Subcutaneous abdominal adipose tissue (tissue), 5 donors: Measurements from ENCODE around the gene COA3.
A peak's percentile ranks its signal among the peaks of the same experiment; 100 is the strongest.

Source experiments
- H3K27ac ChIP-seq: one replicate; pipeline ENCODE4 v1.7.0; 2013; ENCODE audit warnings: low read depth, mild to moderate bottlenecking, inconsistent platforms, low read length, moderate library complexity
- H3K27me3 ChIP-seq, 5 donors: one replicate each; pipeline ENCODE4 v1.7.0; 2013; ENCODE audit warnings: low read length in 5 of 5, inconsistent platforms in 1 of 5; ENCODE audit not compliant: control insufficient read depth in 5 of 5, insufficient read depth in 4 of 5
- H3K36me3 ChIP-seq, 5 donors: one replicate each; pipeline ENCODE4 v1.7.0; 2013; ENCODE audit warnings: low read length in 5 of 5; ENCODE audit not compliant: control insufficient read depth in 5 of 5, insufficient read depth in 5 of 5
- H3K4me1 ChIP-seq, 5 donors: one replicate each; pipeline ENCODE4 v1.7.0; 2013; ENCODE audit warnings: low read length in 5 of 5, mild to moderate bottlenecking in 3 of 5, moderate library complexity in 1 of 5; ENCODE audit not compliant: control insufficient read depth in 5 of 5, insufficient read depth in 5 of 5
- H3K4me3 ChIP-seq, 5 donors: one replicate each; pipeline ENCODE4 v1.7.0; 2013; ENCODE audit warnings: low read length in 5 of 5, low read depth in 1 of 5
- H3K9ac ChIP-seq, 5 donors: one replicate each; pipeline ENCODE4 v1.7.0; 2013; ENCODE audit warnings: low read length in 5 of 5, mild to moderate bottlenecking in 4 of 5, moderate library complexity in 3 of 5
- H3K9me3 ChIP-seq, 5 donors: one replicate each; pipeline ENCODE4 v1.7.0; 2013; ENCODE audit warnings: low read length in 5 of 5; ENCODE audit not compliant: control insufficient read depth in 5 of 5
- donor health status: healthy.
- donor health status: healthy.
- donor health status: healthy.
- donor health status: healthy.
- donor health status: healthy.

Gene COA3, protein sequence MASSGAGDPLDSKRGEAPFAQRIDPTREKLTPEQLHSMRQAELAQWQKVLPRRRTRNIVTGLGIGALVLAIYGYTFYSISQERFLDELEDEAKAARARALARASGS

DNA sequence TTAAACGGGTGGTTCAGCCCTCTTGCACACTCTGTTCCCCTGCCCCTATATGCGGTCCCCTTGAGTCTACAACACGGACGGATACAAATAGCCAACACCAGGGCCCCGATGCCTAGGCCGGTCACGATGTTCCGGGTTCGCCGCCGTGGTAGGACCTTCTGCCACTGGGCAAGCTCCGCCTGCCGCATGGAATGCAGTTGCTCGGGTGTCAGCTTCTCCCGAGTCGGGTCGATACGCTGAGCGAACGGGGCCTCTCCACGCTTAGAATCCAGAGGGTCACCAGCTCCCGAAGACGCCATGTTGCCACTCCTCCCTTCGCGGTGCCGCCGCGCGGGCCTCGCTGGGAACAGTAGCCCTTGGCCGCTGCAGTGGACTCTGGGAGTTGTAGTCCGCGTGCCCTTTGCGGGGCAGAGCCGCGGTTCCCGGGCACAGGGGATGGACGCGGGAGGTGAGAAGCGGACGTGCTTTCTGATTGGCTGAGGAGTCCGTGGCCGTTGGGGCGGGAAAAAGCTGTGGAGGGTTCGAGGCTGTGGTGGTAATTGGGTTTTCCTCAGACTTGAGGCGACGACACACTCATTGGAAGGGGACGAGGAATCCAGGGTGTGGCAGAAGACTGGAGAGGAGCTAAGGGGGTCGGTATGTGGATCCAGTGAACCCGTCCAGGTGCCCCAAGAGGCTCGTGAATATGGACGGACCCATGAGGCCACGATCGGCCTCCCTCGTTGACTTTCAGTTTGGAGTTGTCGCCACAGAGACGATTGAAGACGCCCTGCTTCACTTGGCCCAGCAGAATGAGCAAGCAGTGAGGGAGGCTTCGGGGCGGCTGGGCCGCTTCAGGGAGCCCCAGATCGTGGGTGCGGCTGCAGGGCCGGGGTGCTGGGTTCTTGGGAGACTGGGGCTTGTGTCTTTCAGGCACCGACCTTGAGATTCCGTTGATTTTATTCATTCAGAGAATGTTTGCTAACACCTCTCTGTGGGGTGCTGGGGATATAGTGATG lies at the start of gene COA3, which contains the start of gene CNTD1:
COA3 (minus strand) TSS at position 322 of the 998 bp plus-strand sequence; CDS start at position 299, 23 bp downstream.
CNTD1 (plus strand) TSS at position 479 of the 998 bp plus-strand sequence; CDS start at position 686, 207 bp downstream.
- Histone ChIP-seq H3K27ac (peak within 1 kb of the TSS; percentile 74), H3K36me3 (peaks cover 0 to 12% (median 3%) of the 10 kb centered on the region in 5 donors)

DNA sequence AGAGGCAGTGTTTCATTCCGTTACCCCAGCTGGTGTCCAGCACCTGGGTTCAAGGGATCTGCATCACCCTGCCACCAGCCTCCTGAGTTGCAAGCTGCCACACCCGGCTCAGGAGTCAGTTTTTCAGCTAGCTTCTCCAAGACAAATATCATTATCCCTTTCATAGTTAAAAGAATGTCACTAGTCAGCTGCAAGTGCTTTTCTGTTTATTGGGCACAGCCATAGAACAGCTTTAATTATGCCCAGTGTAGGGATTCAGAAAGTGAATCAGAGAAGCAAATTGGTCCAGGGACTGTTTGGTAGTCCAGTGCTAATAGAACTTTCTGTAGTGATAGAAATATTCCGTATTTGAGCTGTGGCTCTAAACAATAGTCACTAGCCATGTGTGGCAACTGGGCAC lies 49.6 kb upstream of the COA3 start:
- Histone ChIP-seq H3K9ac (peak overlapping the region in 1 of 5 donors; percentile 77), H3K4me1 (peaks cover 20 to 83% (median 65%) of the 10 kb centered on the region in 5 donors), H3K9me3 (no peaks in the 10 kb centered on the region), H3K27ac (peak overlapping the region; percentile 90), H3K4me3 (no peak overlapping the region), H3K27me3 (no peaks in the 10 kb centered on the region), H3K36me3 (peaks cover 0 to 28% (median 16%) of the 10 kb centered on the region in 5 donors)

More for the DNA sequence above, at the start of gene COA3, which contains the start of gene CNTD1:
- H3K4me3 ChIP-seq = peak within 1 kb of the TSS; percentile 88 to 99 (median 98)
- peaks cover 8 to 23% (median 21%) of the 10 kb centered on the region in 5 donors for H3K4me1 ChIP-seq
- no peaks in the 10 kb centered on the region for H3K27me3 ChIP-seq
- no peaks in the 10 kb centered on the region for H3K9me3 ChIP-seq
- peak within 1 kb of the TSS; percentile 75 to 100 (median 91) for H3K9ac ChIP-seq

DNA sequence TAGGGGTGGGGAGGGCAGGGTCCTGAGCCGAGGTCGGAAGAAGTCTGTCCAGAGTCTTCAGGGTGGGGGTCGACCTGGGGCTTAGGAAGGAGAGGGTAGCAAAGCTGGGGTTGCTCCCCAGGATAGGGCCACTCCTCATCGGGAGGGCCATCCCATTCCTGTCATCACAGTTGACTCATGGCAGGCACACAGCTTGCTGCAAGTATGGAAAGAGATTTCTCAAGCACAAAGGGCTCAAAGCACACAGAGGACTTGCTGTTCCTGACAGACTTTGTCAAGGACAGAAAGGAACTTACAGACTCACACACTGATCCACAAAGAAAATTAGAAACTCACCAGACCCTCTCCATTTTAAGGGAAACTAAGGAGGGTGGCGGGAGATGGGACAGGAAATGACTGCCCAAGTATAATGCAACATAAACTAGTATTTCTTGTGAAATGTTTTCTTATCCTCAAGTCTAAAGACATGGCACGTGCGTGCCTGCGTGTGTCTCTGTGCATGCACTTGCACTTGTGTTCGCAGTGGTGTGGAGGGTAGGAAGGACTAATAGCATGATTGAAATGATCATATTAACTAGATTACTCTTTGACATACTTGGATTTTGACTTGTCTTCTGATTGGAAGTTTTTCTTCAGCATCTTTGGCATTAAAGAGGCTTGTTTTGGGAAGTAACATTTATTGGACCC lies 48.2 kb upstream of the COA3 start:
- peak overlapping the region in 3 of 5 donors; percentile 25 to 59 (median 26) for H3K4me3 ChIP-seq
- H3K9ac ChIP-seq = peak overlapping the region in 4 of 5 donors; percentile 6 to 77 (median 48)
- no peaks in the 10 kb centered on the region for H3K27me3 ChIP-seq
- peak overlapping the region; percentile 90 for H3K27ac ChIP-seq
- peaks cover 5 to 42% (median 29%) of the 10 kb centered on the region in 5 donors for H3K36me3 ChIP-seq
- peaks cover 20 to 74% (median 65%) of the 10 kb centered on the region in 5 donors for H3K4me1 ChIP-seq
- H3K9me3 ChIP-seq = no peaks in the 10 kb centered on the region

DNA sequence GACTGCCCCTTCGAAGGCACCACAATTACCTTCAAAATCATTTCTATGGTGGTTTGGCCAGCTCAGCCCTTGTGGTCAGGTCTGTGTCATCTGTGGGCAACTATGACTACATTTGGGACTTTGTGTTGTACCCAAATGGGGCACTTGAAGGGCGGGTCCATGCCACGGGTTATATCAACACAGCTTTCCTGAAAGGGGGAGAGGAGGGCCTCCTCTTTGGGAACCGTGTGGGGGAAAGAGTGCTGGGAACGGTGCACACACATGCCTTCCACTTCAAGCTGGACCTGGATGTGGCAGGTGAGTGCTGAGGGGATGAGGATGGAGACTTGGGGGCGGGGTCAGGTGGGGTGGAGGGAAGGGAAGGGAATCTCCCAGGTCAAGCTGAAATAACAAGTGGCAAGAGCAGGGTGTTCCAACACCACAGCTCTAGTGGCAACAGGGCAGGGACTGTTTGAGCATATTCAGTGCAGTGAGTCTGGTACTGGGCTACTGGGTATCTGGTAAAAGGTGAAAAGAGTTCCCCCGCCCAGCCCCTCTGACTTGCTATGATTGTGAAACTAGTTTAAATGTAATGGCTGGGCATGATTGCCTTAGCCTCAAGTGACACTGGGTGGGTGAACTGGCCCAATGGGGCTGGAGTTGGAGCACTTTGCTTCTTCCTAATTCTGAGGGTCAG lies 47.6 kb upstream of the COA3 start:
- Histone ChIP-seq H3K9me3 (no peaks in the 10 kb centered on the region), H3K9ac (peak overlapping the region in 4 of 5 donors; percentile 2 to 77 (median 59)), H3K36me3 (peaks cover 10 to 49% (median 36%) of the 10 kb centered on the region in 5 donors), H3K4me1 (peaks cover 20 to 74% (median 65%) of the 10 kb centered on the region in 5 donors), H3K27ac (peak overlapping the region; percentile 90), H3K4me3 (peak overlapping the region in 1 of 5 donors; percentile 59), H3K27me3 (no peaks in the 10 kb centered on the region)

DNA sequence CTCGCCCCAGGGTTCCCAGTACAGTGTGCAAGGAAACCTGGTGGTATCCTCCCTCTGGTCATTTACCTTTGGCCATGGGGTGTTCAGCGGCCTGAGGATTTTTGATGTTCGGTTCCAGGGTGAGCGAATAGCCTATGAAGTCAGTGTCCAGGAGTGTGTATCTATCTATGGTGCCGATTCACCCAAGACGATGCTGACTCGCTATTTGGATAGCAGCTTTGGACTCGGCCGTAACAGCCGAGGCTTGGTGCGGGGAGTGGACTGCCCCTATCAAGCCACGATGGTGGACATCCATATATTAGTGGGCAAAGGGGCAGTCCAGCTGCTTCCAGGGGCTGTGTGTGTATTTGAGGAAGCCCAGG lies 47.0 kb upstream of the COA3 start:
- Histone ChIP-seq H3K9ac (peak overlapping the region in 4 of 5 donors; percentile 2 to 77 (median 59)), H3K4me3 (peak overlapping the region in 1 of 5 donors; percentile 25), H3K9me3 (no peaks in the 10 kb centered on the region), H3K36me3 (peaks cover 10 to 52% (median 40%) of the 10 kb centered on the region in 5 donors), H3K27me3 (no peaks in the 10 kb centered on the region), H3K27ac (peak overlapping the region; percentile 90), H3K4me1 (peaks cover 20 to 71% (median 61%) of the 10 kb centered on the region in 5 donors)

DNA sequence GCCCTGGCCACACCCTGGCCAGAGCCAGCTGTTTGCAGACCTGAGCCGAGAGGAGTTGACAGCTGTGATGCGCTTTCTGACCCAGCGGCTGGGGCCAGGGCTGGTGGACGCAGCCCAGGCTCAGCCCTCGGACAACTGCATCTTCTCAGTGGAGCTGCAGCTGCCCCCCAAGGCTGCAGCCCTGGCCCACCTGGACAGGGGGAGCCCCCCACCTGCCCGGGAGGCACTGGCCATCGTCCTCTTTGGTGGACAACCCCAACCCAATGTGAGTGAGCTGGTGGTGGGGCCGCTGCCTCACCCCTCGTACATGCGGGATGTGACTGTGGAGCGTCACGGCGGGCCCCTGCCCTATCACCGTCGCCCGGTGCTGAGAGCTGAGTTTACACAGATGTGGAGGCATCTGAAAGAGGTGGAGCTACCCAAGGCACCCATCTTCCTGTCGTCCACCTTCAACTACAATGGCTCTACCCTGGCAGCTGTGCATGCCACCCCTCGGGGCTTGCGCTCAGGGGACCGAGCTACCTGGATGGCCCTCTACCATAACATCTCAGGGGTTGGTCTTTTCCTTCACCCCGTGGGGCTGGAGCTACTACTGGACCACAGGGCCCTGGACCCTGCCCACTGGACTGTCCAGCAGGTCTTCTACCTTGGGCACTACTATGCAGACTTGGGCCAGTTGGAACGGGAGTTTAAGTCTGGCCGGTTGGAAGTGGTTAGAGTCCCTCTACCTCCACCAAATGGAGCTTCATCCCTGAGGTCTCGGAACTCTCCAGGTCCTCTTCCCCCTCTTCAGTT lies 46.5 kb upstream of the COA3 start:
- Histone ChIP-seq H3K27ac (peak overlapping the region; percentile 90), H3K9ac (peak overlapping the region in 4 of 5 donors; percentile 54 to 77 (median 58)), H3K9me3 (no peaks in the 10 kb centered on the region), H3K4me3 (no peak overlapping the region), H3K4me1 (peaks cover 19 to 66% (median 56%) of the 10 kb centered on the region in 5 donors), H3K27me3 (no peaks in the 10 kb centered on the region), H3K36me3 (peaks cover 10 to 58% (median 44%) of the 10 kb centered on the region in 5 donors)

DNA sequence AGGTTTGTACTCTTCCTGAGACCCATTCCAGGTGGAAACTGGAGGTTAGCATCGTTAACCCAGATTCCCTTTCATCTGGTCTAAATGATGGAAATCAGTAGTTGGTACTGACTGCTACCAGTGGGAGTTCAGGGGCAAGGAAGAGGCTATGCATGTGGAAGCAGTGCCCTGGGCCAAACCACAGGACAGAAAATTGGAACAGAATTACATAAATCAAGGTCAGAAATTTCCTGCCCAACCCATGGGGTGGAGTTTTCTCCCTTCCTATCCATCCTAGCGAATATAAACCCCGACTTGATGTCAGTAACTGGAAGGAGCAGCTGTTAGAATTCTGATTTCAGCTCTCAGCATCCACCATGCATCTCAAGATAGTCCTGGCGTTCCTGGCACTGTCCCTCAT lies 45.8 kb upstream of the COA3 start, which contains the start of gene AOC2:
AOC2 (plus strand) TSS at position 310 of the 400 bp plus-strand sequence; CDS start at position 357, 47 bp downstream.
- Histone ChIP-seq H3K36me3 (peaks cover 11 to 65% (median 47%) of the 10 kb centered on the region in 5 donors), H3K4me1 (peaks cover 13 to 59% (median 49%) of the 10 kb centered on the region in 5 donors), H3K27ac (peak within 1 kb of the TSS; percentile 90)

DNA sequence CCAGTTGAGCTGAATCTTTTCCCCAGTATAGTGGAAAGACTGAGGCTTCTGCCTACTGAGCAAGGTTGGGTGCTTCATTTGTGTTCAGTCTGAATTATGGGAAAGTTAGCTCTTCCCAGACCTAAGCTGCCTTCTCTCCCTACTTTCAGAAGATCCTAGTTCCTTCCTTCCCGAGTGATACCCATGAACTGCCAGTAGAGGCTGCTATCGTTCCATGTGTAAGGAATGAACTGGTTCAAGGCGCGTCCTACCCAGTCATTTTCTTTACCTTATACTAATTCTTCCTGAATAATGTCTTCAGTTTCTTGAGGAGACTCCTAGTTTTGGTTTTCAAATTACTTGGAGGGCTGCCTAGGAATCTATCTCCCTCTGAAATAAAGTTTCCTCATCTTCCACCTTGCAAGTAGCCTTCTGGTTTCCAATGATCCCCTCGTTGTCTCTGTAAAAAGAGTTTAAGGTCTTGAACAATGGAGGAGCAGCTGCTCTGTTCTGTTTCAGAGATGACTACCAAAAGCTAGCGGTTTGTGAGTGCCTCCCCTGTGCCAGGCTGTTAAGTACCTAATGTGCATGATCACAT lies 44.9 kb upstream of the COA3 start:
- no peaks in the 10 kb centered on the region for H3K27me3 ChIP-seq
- no peak overlapping the region for H3K4me3 ChIP-seq
- peak overlapping the region; percentile 90 for H3K27ac ChIP-seq
- no peaks in the 10 kb centered on the region for H3K9me3 ChIP-seq
- H3K9ac ChIP-seq = peak overlapping the region in 2 of 5 donors; percentile 11 to 38
- peaks cover 16 to 73% (median 56%) of the 10 kb centered on the region in 5 donors for H3K36me3 ChIP-seq
- peaks cover 12 to 51% (median 43%) of the 10 kb centered on the region in 5 donors for H3K4me1 ChIP-seq

More for the DNA sequence above, 45.8 kb upstream of the COA3 start, which contains the start of gene AOC2:
- Histone ChIP-seq H3K4me3 (no peak within 1 kb of the TSS), H3K9me3 (no peaks in the 10 kb centered on the region), H3K27me3 (no peaks in the 10 kb centered on the region), H3K9ac (peak within 1 kb of the TSS in 4 of 5 donors; percentile 54 to 77 (median 58))
